Measurements from ENCODE around the gene RGS3.

DNA sequence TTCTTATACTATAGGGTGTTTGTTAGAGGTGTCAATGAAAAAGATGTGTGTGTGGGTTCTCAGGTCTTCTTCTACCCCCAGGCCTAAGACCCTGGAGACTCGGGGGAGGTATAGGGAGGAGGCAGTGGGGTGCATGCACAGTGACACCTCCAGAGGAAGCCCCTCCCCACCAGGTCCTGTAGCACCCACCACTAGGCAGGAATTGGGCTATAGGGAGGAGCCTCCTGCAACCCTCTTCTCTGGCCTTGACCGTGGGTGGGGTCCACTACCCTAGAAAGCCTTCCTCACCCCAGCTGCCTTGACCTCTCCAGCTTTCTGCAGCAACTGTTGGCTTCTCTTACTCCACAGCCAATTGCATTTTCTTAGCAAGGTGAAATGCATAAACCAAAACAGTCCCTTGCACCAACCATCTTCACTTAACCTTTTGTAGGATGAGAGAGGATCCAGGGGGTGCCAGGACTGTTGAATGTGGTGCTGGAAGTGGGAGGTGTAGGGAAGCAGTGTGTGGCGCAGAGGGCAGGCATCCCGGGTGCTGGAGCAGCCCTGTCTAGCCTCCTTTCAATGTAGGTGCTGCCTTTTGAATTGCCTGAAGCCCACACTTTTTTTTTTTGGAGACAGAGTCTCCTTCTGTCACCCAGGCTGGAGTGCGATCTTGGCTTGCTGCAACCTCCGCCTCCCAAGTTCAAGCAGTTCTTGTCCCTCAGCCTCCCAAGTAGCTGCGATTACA is 128.5 kb downstream of the RGS3 start:
- TF ChIP-seq, protein P1, sequence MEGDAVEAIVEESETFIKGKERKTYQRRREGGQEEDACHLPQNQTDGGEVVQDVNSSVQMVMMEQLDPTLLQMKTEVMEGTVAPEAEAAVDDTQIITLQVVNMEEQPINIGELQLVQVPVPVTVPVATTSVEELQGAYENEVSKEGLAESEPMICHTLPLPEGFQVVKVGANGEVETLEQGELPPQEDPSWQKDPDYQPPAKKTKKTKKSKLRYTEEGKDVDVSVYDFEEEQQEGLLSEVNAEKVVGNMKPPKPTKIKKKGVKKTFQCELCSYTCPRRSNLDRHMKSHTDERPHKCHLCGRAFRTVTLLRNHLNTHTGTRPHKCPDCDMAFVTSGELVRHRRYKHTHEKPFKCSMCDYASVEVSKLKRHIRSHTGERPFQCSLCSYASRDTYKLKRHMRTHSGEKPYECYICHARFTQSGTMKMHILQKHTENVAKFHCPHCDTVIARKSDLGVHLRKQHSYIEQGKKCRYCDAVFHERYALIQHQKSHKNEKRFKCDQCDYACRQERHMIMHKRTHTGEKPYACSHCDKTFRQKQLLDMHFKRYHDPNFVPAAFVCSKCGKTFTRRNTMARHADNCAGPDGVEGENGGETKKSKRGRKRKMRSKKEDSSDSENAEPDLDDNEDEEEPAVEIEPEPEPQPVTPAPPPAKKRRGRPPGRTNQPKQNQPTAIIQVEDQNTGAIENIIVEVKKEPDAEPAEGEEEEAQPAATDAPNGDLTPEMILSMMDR (conservative IDR thresholded peaks at IDR 0.05; ENCODE audit: low read length) = peak; percentile 60; the same call in 1 of the 2 replicates
- TF ChIP-seq EZH2phosphoT487 (IDR thresholded peaks at IDR 0.05; ENCODE audit: borderline replicate concordance, low read depth, low read length) = no peak
